Hippocampal formation (tissue), 2 donors: Measurements from ENCODE around the gene TNK1.

Experiments
- DNase-seq, 2 donors: peaks; one replicate each; lab custom pipeline; 2025; lab: John Stamatoyannopoulos, UW

Gene TNK1

DNA sequence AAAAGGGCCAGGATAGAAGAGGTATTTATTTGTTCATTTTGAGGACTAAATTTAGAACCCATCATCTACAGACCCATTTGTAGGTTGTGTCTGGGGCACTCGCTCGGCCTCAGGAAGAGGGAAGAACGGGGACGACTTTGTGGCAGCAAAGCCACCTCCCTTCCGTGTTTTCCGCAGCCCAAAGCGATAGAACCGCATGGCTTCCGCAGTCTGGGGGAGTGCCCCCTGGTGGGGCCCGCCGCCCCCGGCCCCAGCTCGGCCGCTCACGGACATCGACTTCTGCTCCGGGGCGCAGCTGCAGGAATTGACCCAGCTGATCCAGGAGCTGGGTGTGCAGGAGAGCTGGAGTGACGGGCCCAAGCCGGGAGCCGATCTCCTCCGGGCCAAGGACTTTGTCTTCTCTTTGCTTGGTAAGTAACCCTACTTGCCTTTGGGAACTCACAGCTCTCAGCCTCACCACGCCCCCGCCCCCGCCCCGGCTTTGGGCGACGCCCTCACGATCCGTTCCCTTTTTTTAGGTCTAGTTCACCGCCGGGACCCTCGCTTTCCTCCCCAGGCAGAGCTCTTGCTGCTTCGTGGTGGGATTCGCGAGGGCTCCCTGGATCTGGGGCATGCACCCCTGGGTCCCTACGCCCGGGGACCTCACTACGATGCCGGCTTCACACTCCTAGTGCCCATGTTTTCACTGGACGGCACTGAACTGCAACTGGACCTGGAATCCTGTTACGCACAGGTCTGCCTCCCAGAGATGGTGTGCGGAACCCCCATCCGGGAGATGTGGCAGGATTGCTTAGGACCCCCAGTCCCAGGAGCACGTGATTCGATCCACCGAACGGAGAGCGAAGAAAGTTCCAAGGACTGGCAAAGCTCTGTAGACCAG is 55.0 kb downstream of the TNK1 start:
- peak in 1 of 2 donors; percentile 23 for DNase-seq

- DNase-seq, result peak; percentile 44 to 53
Observed at GRCh38 chr17:7436556-7437368, 55.9 kb downstream of the TNK1 start.

DNA sequence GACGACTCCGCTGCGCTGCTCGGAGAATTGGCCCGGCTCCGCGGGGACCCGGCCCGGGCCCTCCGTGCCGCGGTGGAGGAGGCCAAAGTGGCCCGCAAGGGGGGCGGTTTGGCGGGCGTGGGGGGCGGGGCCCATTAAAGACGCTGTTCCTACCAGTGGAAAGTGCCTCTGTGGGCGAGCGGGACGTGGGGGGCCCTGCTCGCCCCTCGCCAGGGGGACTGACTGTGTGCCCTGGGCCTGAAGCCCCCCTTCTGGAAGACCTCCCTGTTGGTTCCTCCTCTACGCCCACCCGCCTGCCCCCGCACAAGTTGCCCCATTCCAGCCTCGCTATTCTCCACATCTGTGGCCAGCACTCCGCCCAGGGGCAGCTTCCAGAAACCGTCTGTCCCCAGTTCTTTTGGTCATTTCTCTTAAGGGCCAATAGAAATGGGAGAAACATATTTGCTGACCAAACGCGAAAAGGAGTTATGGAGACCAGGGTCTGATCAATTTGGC is 56.5 kb downstream of the TNK1 start:
- DNase-seq, result no peak

GRCh38 chr17:7437950-7438614 is 57.2 kb downstream of the TNK1 start:
- DNase-seq, result peak; percentile 17 to 54

DNA sequence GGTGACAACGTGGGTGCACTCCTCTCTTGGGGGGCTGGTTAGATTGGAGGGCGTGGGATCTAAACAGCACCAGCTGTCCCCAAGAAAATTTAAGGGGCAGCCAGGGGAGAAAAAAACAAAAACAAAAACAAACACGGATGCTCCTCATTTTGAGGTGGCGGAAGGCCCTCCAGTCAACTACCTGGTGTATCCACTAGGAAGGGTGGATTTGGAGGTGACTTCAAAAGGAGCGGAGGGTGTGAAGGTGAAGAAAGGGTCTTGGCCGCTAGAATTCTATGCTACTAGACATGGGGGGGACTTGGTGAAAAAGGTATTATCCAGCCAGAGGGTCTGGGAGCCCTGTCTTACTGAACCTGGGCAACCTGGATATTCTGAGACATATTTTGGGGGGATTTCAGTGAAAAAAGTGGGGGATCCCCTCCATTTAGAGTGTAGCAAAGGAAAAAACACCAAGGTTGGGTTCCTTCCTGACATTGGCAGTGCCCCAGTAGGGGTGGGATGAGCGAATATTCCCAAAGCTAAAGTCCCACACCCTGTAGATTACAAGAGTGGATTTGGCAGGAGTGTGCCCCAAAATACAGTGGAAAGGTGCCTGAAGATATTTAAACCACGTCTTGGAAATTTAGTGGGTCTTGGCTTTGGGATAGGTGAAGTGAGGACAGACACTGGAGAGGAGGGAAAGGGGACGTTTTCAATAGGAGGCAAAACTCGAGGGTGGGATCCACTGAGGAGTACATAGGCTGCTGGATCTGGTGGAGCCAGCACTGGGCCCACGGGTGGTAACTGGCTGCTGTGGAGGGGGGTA is 58.0 kb downstream of the TNK1 start:
- no peak for DNase-seq
